Fibroblast of gingiva (primary cell): ENCODE measurements around the gene IZUMO1R.
"Not testable (repeated sequence)": the region's sequence is repeated elsewhere in the genome, so short reads cannot be mapped to it uniquely, and the experiment has no call there.

Source experiments
- DNase-seq: peaks from one replicate; pipeline ENCODE4 v3.0.0-alpha.2; 2011; ENCODE audit warnings: low read depth

Gene IZUMO1R

GRCh38 chr11:94303966-94304958 is at the start of gene IZUMO1R:
IZUMO1R (plus strand) TSS chr11:94304580; CDS start chr11:94305637, 1,057 bp downstream.
- no peak for DNase-seq

- DNase-seq: no peak
Observed at GRCh38 chr11:94271885-94272372, 32.5 kb upstream of the IZUMO1R start.

GRCh38 chr11:94272738-94273313 is 31.6 kb upstream of the IZUMO1R start:
- DNase-seq: no peak

GRCh38 chr11:94275961-94276360 is 28.4 kb upstream of the IZUMO1R start:
- DNase-seq: no peak

- no peak for DNase-seq
Observed at GRCh38 chr11:94276943-94277342, 27.4 kb upstream of the IZUMO1R start.

- not testable (repeated sequence) for DNase-seq
Observed at GRCh38 chr11:94278207-94278606, 26.2 kb upstream of the IZUMO1R start.

- DNase-seq: no peak
Observed at GRCh38 chr11:94279996-94280395, 24.4 kb upstream of the IZUMO1R start.

- DNase-seq: no peak
Observed at GRCh38 chr11:94281324-94281723, 23.1 kb upstream of the IZUMO1R start.

- no peak for DNase-seq
Observed at GRCh38 chr11:94283678-94284077, 20.7 kb upstream of the IZUMO1R start.

GRCh38 chr11:94295534-94295933 is 8.8 kb upstream of the IZUMO1R start:
- no peak for DNase-seq

GRCh38 chr11:94297985-94298576 is 6.3 kb upstream of the IZUMO1R start:
- DNase-seq: no peak

GRCh38 chr11:94302776-94303175 is 1.6 kb upstream of the IZUMO1R start:
- no peak for DNase-seq

- DNase-seq: no peak
Observed at GRCh38 chr11:94305146-94305545, 766 bp downstream of the IZUMO1R start.

- no peak for DNase-seq
Observed at GRCh38 chr11:94307101-94307791, 2.9 kb downstream of the IZUMO1R start.

- DNase-seq: no peak
Observed at GRCh38 chr11:94308024-94308423, 3.6 kb downstream of the IZUMO1R start.

GRCh38 chr11:94309757-94310156 is 5.4 kb downstream of the IZUMO1R start:
- DNase-seq: no peak

GRCh38 chr11:94310191-94310875 is 6.0 kb downstream of the IZUMO1R start:
- DNase-seq: no peak

- DNase-seq: no peak
Observed at GRCh38 chr11:94312339-94312738, 8.0 kb downstream of the IZUMO1R start.

- no peak for DNase-seq
Observed at GRCh38 chr11:94314064-94314463, 9.7 kb downstream of the IZUMO1R start.

- DNase-seq: peak; percentile 65
Observed at GRCh38 chr11:94315664-94316063, 11.3 kb downstream of the IZUMO1R start.

GRCh38 chr11:94322501-94322900 is 18.1 kb downstream of the IZUMO1R start:
- no peak for DNase-seq
